HG03045 (cell line): ENCODE data around the gene ZNF580.

Experiments
- ATAC-seq: cut with Tn5 transposase; IDR thresholded peaks from one replicate; pipeline ENCODE4 v1.9.1; 2021; ENCODE audit warnings: mild to moderate bottlenecking, moderate library complexity; ENCODE audit not compliant: unreplicated experiment

ZNF580 gene

GRCh38 chr19:55688422-55689218, 47.8 kb downstream of the ZNF580 start:
- no peak for ATAC-seq

GRCh38 chr19:55689411-55690108, 48.8 kb downstream of the ZNF580 start:
- no peak for ATAC-seq

- no peak for ATAC-seq
Measured at GRCh38 chr19:55690109-55690768, 49.4 kb downstream of the ZNF580 start.

- ATAC-seq: no peak
Measured at GRCh38 chr19:55690769-55691545, 50.2 kb downstream of the ZNF580 start.

GRCh38 chr19:55691561-55692481, 51.0 kb downstream of the ZNF580 start:
- ATAC-seq: no peak

- ATAC-seq: no peak
Measured at GRCh38 chr19:55692681-55693081, 51.9 kb downstream of the ZNF580 start.
